ENCODE measurements around the gene PRKCA. TPM values are rescaled to one million over a fixed set of nuclear protein-coding genes. Genes with fewer than 3 reads are reported as not detected.

PRKCA gene
- total and polyA plus RNA-seq, 2 of the 13 experiments (the other 11 are each of a cell fraction or from before 2014, with no cell fraction given) = 18.5 to 21.5 TPM

GRCh38 chr17:66275651-66276050, 26.8 kb upstream of the PRKCA start (continued):
- no peak for TF ChIP-seq ZNF362 (CRISPR knock-in tag; IDR thresholded peaks at IDR 0.05; ENCODE audit: borderline replicate concordance)
- TF ChIP-seq GTF3A (CRISPR knock-in tag; conservative IDR thresholded peaks at IDR 0.05) = no peak

- Histone ChIP-seq H3K79me2 (ENCODE audit: insufficient read depth, low read length) (no peaks in the 10 kb centered on the region), H3K4me2 (ENCODE audit: low read depth, low read length) (peak overlapping the region; percentile 33), H3K9me3 (ENCODE audit: low read length) (no peaks in the 10 kb centered on the region), H4K20me1 (ENCODE audit: insufficient read depth, low read length) (no peaks in the 10 kb centered on the region), H3K4me1 (ENCODE audit: insufficient read depth, low read length) (peaks cover 30% of the 10 kb centered on the region), H2AFZ (ENCODE audit: low read length) (peak overlapping the region; percentile 66), H3K9ac (ENCODE audit: insufficient read depth, low read depth, low read length) (no peak overlapping the region), H3K27me3 (ENCODE audit: control insufficient read depth in 1 of 2, insufficient read depth in 2 of 2, low read length in 2 of 2) (no peaks in the 10 kb centered on the region), H3K4me3 (replicated peaks in 1 of 3; ENCODE audit: insufficient read depth in 1 of 3, low read depth in 2 of 3, low read length in 3 of 3) (0 out of 6 replicates have a peak overlapping the region, but pooled peaks of 1 of the 3 experiments have one; percentile 39), H3K36me3 (replicated peaks in 1 of 2; ENCODE audit: control insufficient read depth in 1 of 2, insufficient read depth in 2 of 2, low read length in 2 of 2) (no peaks in the 10 kb centered on the region), H3K27ac (ENCODE audit: extremely low read length, insufficient read depth, low read length) (no peak overlapping the region)
- ChIA-PET CTCF (ENCODE audit: low intra/inter-chr PET ratio, low total read pairs) (interaction anchor here (0.6 kb wide), 1 partner anchor 76 kb away, joined by 3 read pairs; no protein-coding TSS in a partner anchor), POLR2A (interaction anchor here (0.6 to 0.7 kb wide), 2 partner anchors 11 to 16 kb away, joined by 3 read pairs; no protein-coding TSS in a partner anchor)
- FAIRE-seq (peak; percentile 51), DNase-seq (ENCODE audit: low spot score) (peak; percentile 59), ATAC-seq (peak; percentile 69)
- peak; percentile 61; the same call in 1 of the 2 replicates for TF ChIP-seq ZNF644 (CRISPR knock-in tag; IDR thresholded peaks at IDR 0.05; ENCODE audit: low read depth)
- TF ChIP-seq GLI4 (CRISPR knock-in tag; IDR thresholded peaks at IDR 0.05; ENCODE audit: borderline replicate concordance) = no peak
- TF ChIP-seq HNRNPLL (IDR thresholded peaks at IDR 0.05; ENCODE audit: low read depth, low read length, poor library complexity, severe bottlenecking) = no peak
- no peak for TF ChIP-seq KDM2A (CRISPR knock-in tag; IDR thresholded peaks at IDR 0.05; ENCODE audit: borderline replicate concordance, low read depth)
- no peak for TF ChIP-seq SOX6 (IDR thresholded peaks at IDR 0.05)
- peak; percentile 18; the same call in 1 of the 2 replicates for TF ChIP-seq SOX6 (CRISPR knock-in tag; IDR thresholded peaks at IDR 0.05)
- peak; percentile 16; the same call in 1 of the 2 replicates for TF ChIP-seq FOXO1 (CRISPR knock-in tag; IDR thresholded peaks at IDR 0.05)
- no peak for TF ChIP-seq SMAD3 (CRISPR knock-in tag; IDR thresholded peaks at IDR 0.05)
- TF ChIP-seq FOSL2 (CRISPR knock-in tag; IDR thresholded peaks at IDR 0.05) = peak; percentile 48; the same call in 1 of the 2 replicates
- TF ChIP-seq MLLT10 (CRISPR knock-in tag; IDR thresholded peaks at IDR 0.05) = no peak
- 0 out of 2 replicates have a peak, but pooled peaks have one; percentile 28 for TF ChIP-seq GATAD2A (CRISPR knock-in tag; IDR thresholded peaks at IDR 0.05)
- TF ChIP-seq PTBP1 (IDR thresholded peaks at IDR 0.05; ENCODE audit: low read depth, low read length, poor library complexity, severe bottlenecking) = no peak
- TF ChIP-seq CEBPB (IDR thresholded peaks at IDR 0.05; ENCODE audit: borderline replicate concordance, low read depth, low read length) = peak; percentile 75
- intact Hi-C loops (cut with micrococcal nuclease; ENCODE audit: unreplicated experiment) (no loop called here), in situ Hi-C loops (cut with HindIII; ENCODE audit: extremely low pct_ligation_motif_present, low pct_unique_long_range_greater_than_20kb) (no loop called here)
- 46% methylated on average over 3 of the region's 3 CpGs for WGBS (ENCODE audit: low lambda C conversion rate)
- BruUV-seq (replicated peaks) = no TSS peak
These were observed 26.0 kb upstream of the PRKCA start for GRCh38 chr17:66276328-66276937.

All from HepG2 (cell line).